Stimulated activated CD4-positive, alpha-beta T cell treated with anti-CD3 and anti-CD28 coated beads, Interleukin-12 subunit alpha, Interleukin-12 subunit beta, amount 100 ng/mL, for 24 hours (primary cell): ENCODE measurements around the gene UBE2N.
A peak's percentile ranks its signal among the peaks of the same experiment; 100 is the strongest.
"Not testable (repeated sequence)": the region's sequence is repeated elsewhere in the genome, so short reads cannot be mapped to it uniquely, and the experiment has no call there.

Source experiments
- DNase-seq, 2 experiments: peaks; one replicate each; pipeline ENCODE4 v3.0.0-alpha.2; 2020; ENCODE audit warnings: low read depth in 2 of 2

UBE2N gene

DNA sequence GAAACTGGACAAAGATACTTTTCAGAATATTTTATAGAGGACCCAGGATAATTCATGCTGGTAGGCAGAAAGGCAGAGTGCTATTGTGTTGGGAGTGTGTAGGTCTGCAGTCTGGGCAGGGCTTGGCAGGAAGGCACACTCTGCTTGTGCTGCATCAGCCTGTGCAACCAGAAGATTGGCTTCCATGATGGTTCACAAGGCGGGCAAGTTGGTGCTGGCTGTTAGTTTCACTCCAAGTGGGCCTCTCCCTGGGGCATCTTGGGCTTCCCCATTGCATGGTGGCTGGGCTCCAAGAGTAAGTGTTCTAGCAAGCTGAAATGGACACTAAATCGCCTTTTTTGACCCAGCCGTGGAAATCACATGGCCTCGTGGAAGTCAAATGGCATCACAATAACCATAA, 1.8 kb upstream of the UBE2N start:
- no peak for DNase-seq

DNA sequence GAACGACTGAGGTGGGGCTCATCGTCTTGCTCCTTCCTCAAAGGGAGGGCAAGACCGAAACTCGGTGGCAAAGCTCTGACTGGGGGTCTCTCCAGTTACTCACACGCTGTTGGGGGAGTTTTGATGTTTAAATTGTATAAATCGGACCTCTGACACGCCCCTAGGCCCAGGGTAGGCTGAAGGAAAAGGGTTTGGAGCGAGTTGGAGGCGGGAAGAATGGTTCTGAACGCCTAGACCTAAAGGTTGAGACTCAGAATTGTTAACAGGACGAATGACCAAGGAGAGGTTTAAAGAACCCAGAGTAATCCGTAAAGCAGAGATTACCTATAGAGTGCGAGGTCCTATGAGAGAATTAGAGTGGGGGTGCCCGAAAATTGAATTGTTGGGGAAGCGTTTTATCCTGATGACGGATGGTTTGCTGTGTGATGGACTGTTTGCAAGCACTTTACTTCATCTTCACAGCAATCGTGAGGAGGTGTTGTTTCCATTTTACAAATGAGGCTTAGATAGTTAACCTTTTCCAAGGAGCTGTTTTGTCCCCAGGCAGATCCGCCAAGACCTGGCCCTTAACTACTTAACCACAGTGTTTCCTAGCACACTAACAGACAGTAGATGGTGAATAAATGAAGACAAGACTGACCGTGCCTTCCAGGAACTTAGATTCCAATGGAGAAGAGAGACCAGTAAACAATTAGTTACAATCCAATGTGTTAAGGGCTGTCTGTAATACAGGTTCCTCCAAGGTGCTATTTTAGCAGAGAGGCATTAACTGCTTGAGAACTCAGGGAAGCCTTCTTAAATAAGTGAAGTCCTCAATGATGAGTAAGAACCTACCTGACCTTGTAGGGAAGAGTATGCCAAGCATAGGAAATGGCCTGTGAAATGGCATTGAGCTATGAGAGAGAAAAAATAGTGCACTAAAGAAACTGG, 929 bp upstream of the UBE2N start:
- DNase-seq, result no peak

DNA sequence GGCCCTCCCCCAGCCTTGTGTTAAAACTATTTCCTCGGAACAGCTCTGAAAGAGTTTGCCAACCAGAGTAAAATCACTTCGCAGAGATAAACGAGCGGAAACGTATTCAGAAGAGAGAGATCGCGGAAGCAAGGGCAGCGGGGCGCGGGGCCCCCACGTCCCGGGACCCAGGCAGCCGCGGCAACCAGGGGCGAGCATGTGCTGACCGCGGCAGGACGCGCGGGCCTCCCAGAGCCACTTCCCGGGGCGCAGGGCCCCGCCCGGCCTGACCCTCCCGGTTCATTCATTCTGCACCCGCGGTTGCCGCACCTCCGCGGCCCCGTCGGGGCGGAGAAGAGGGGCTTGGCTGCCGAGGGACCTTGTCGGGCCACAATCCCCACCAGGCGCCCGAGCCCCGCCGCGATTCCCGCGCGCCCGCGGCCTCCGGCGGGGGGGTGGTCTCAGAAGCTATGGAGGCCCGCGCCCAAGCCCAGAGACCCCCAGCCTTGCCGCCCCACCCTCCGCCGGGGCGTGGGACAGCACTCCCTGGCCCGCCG, 598 bp downstream of the UBE2N start:
- peak in 1 of 2 experiments; percentile 11 for DNase-seq

DNA sequence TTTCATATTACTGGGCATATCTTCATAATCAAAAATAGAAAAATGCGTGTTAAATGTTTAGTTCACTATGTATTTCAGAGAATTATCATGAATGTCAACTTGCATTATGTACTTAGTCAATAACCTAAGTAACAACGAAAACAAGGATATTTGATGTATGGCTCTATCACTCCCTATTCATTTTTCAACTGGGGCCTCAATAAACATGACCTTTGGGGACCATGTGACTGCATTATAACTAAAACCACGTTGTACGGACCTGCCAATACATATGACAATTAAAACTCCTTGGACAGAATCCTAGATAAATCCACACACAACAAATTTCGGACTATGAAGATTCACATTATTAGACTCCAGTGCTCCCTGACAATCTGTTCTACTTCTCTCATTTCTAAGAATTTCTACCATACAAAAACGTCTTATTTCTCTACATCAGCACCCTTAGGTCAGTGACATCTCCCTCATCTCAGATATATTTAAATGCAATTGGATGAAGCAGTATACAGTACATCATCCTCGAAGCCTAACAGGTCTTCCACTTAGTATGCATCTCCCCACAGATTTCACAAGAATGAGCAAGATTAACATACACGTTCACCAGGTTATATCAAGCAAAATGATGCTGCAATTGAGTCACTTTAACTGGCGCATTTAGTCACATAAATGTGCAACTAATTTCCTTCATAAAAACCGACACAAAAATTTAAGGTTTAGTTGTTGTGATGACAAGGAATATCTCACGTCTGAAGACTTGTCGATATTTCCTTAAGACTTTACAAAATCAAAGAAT, 1.5 kb downstream of the UBE2N start:
- DNase-seq, result no peak

DNA sequence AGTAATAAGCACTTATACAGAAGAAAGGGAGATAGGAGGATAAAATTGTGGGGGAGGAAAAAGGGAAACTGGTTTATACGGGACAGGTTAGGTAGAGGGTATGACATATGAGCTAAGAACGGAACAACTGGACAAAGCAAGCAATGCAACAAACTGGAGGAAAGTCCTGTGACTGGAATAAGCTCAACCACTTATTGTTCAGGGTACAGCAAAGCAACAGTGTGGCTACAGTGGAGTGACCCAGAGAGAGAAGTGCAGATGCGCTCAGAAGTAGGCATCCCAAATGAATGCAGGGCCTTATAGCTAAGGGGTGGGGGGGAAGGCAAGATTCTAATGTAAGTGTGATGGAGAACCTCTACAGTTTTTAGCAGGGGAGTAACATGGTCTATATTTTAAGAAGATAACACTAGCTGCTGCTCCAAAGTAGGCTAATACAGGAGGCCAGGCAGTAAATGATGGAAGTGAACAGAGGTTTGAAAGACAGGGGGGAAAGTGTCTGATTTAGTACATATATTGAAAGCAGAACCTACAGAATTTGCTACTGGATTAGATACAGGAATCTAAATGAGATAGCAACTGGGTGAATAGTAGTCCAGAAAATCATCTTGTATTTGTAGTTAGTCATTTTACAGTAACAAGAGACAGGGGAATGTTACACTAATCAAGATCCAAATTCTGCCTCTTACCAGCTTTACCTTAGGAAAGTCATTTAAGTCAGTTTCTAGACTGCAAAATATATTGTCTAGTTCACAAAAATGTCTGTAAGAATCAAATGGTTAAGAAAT, 3.3 kb downstream of the UBE2N start:
- no peak for DNase-seq

DNA sequence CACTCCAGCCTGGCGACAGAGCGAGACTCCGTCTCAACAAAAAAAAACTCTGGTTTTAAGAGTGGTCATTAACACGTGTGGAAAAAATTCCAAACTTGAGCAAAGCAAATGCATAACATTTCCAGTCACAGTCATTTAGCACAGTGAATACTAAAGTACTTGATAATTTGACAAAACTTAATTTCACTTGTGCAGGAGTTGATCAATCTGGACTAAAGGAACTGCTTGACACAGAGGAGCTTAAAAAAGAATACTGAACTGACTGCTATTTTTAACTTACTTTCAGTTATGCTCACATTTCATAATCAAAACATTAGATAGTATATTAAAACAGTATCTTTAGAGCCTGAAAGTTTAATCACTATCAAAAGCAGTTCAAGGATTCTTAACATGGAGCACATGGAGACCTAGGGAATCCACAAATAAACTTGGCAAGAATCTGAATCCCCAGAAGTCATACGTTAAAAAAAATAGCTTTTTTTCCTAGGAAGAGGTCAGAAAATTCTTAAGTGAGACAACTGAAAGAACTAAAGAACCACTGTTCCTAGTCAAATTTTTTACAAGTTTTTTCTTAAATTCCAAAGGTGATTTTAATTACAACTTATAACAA, 7.4 kb downstream of the UBE2N start:
- no peak for DNase-seq

DNA sequence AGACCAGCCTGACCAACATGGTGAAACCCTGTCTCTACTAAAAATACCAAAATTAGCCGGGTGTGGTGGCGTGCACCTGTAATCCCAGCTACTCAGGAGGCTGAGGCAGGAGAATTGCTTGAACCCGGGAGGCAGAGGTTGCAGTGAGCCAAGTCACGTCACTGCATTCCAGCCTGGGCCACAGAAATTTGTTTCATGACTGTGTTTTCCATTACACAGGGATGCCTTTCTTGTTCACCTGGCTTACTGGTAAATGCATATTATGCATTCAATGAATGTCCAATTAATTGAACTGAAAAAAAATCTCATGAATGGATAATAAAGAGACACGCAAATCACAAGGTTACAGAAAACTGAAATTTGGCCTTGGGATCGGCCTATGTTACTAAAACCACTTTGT, 9.7 kb downstream of the UBE2N start:
- DNase-seq, result not testable (repeated sequence)

DNA sequence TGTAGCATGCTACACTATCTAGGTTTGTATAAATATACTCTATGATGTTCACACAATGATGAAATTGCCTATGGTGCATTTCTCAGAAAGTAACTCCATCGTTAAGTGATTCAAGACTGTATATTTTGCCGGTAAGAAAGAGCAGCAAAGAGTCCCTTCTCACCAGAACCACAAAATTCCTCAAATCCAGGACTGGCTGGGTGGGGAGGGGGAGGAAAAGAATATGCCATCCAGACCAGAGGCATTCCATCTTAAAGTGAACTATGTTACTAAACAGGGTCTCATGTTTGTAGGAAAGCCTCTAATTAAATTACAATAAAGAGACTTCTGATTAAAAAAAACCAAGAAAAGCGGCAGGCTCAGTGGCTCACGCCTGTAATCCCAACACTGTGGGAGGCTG, 11.5 kb downstream of the UBE2N start:
- no peak for DNase-seq

DNA sequence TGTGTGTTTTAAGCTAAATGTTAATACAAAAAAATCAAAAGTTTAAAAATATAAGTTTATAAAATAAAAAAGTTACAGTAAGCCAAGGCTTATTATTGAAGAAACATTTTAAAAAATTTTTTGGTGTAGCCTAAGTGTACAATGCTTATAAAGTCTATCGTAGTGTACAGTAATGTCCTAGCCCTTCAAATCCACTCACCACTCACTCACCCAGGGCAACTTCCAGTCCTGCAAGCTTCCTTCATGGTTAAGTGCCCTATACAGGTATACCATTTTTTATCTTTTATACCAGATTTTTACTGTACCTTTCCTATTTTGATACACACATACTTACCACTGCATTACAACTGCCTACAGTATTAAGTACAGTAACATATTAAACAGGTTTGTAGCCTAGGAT, 11.9 kb downstream of the UBE2N start:
- no peak for DNase-seq

DNA sequence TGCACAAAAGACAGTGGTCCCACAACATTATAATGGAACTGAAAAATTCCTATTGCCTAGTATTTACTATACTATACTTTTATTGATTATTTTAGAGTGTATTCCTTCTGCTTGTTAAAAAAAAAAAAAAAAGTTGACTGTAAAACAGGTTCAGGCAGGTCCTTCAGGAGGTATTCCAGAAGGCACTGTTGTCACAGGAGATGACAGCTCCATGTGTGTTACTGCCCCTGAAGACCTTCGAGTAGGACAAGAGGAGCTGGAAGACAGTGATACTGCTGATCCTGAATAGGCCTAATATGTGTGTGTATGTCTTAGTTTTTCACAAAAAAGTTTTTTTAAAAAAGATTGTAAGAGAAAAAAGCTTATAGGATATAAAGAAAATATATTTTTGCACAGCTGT, 12.3 kb downstream of the UBE2N start:
- DNase-seq, result no peak

DNA sequence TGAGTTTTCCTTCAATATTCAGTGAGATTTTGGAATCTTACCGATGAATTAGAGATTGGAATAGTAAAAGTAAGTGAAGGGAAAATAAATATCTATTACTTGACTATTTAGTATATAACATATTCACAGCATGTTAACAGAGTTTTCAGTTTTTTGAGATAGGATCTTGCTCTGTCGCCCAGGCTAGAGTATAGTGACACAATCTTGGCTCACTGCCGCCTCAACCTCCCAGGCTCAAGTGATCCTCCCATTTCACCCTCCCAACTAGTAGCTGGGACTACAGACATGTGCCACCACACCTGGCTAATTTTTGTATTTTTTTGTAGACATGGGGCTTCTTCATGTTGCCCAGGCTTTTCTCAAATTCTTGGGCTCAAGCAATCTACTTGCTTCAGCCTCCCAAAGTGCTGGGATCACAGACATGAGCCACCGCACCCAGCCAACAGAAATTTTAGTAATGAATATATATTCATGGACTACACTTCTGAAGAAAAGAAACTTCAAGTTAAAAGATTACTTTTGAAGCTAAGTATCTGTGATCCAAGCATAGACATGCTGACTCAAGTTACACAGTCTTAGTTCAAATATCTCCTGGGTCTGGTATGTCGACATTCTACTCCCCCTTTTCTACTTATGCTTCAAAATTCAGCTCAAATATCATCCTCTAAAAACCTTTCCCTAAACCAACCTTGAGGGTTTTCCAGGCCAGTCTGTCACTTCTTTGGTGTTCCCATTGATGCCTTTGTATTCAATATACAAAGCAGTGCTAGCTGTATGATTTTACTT, 13.8 kb downstream of the UBE2N start:
- DNase-seq, result no peak

DNA sequence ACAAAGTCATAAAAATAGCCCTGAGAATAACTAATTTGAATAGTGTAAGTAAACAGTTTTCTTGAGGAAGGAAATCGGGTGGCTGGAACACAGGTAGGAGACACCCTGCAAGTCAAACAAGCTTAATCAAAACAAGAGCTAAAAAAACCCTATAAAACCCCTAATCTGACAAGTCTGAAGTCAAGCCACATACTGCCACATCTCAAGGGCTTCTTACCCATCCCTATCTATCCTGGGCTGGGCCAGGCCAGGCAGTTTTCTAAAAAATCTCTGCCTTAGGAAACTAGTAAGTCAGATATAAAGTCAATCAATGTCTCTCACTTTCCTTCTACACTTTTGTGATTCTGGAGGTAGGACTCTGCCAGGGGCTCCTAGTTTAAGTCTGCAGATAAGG, 15.3 kb downstream of the UBE2N start:
- DNase-seq, result no peak

DNA sequence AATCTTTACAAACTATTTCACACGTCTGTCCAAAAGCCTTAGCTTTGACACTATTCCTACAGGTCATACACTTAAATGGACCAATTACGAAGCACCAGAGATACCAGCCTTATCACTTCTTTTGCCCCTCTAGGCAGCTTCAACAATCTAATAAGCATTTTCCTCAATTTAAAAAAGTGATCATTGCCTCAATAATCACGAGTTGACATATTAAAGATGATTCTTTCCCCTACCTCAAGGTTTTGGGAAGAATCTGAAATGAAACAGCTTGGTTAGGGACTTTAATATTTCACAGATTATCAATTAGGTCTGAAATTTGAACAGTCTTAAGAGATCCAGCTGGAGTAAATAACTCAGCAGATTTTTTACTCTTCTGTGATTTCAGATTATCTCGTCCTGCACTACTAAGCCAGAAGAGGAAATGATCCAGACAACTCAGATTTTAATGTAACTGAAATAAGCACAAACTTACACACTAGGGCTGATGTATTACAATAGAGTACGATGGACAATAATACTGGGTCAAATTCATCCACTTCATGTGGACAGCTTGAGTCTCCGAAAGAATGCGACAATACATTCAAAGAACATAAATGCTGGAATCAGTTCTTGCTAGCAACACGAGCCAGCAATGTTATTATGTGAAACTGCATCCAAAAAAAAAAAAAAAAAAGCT, 15.9 kb downstream of the UBE2N start:
- no peak for DNase-seq

DNA sequence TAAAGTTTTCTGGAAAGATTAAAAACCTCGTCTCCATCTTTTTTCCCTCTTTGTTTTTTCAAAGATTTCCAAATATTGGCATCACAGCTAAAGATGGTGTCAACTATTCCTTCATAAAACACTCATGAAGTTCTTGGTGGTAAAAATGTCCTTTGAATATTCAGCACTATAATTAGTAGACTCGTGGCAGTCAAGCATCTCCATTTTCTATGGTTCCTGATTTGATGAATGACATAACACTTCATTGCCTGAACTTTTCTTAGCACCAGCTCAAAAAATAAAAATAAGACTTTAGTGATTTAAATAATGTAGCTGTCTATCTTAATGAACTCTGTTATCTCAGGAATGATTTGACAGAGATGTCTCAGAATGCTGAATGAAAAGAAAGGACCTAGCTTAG, 19.7 kb downstream of the UBE2N start:
- no peak for DNase-seq

DNA sequence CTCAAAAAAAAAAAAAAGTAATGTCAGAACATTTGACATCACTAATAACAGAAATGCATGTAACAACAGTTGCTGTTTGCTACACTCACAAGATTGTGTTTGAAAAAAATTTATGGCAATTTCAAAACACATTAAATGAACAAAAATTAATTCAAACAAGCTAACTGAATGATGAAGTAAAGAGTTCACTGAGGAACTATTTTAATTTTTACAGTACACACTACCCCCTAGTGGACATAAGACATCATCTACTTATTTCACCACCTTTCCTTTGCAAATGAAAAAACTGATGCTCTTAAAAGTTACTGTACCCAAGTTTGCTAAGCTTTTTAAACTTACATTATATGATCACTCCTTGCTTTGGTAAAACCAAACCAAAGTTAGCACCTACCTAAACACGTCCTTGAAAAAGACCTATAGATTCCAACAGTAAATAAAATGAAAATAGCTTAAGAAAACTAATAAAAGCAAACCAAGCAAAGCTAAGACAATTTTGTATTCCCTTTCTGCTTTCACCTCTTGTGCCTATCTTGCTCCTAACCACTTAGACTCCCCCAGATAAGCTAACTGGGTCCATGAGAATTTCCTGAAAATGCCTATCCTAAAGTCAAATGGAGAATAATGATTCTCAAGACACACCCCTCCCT, 22.2 kb downstream of the UBE2N start:
- DNase-seq, result no peak

DNA sequence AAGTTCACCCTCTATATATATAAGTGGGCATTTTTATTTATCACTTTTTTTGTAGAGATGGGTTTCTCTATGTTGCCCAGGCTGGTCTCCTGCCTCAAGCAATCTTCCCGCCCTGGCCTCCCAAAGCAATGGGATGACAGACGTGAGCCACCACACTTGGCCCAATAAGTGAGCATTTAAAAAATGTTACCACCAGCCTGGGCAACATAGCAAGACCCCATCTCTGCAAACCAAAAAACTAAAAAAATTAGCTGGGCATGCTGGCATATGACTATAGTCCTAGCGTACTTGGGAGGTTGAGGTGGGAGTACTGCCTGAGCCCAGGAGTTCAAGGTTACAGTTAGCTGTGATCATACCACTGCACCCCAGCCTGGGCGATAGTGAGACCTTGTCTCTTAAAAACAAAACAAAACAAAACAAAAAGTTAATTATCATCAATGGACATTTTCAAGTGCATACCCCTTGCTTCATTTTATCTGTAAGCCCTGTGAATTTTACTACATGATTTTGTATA, 23.7 kb downstream of the UBE2N start:
- DNase-seq, result no peak

DNA sequence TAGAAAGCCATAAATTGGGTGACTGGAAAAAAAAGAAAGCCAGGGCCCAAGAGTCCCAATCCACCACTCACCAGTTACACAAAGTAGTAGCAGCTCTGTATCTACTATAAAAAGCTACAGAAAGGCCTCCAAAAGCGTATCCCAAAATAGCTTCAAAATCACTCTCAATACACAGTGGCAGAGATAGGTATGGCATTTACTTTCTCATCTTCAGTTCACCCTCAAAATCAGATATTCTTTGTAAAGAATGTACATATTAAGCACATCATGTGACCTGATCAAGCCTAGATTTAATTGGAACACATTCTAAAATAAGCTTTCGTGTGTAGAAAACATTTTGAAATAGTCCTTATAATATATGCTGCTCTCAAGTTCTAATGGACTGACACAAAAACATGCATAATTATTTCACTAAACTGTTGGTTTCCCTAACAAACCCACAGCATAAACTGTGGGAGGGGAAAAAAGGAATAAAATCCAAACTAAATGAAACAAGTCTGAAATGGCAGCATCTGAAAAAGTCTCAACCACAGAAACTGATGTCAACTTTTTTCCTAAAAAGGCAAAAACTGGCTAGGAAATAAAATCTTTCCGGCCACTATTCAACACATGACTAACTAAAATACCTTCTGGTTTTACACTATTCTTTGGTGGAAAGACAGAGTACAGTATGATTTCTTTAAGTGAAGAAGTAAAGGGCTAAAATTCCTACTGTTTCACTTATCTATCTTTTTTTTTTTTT, 25.9 kb downstream of the UBE2N start:
- no peak for DNase-seq

DNA sequence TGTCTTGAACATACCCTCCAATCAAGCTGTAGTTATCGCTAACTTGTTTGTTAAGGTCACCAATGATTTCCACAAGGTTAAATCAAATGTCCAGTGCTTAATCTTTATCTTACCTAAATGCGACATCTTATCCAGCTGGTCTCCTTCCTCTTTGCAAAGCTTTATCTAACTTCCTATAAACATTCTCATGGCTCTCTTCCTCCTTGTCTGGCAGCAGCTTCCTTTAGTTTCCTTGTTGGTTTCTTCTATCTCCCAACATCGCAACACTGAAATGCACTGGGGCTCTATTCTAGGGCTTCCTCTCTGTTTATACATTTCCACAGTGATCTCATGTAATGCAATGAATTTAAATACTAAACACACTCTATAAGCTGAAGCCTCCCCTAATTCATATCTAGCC, 28.7 kb downstream of the UBE2N start:
- DNase-seq, result no peak

DNA sequence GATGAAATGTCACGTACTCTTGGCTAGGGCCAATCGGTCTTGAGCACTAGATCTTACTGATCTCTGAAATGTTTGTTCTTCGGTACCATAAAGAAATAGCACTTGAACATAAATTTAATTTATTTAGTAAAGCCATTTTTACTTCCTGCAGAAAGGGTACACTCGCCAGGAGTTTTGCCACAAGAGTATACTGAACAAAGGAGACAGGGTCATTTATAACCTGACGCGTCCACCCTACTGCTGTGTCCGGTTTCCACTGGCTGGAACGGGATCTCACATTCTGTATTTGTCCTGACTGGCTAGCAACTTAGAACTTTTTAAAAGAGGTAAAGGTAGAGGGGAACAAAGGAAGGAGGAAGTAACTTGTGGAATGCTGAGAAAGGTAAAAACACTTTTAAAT, 29.4 kb downstream of the UBE2N start:
- not testable (repeated sequence) for DNase-seq
